ENCODE measurements around the gene CMTM7. TPM values are rescaled to one million over a fixed set of nuclear protein-coding genes. Genes with fewer than 3 reads are reported as not detected.

CMTM7 gene
- polyA plus RNA-seq (ENCODE audit: insufficient read length in 4 of 4), result 10 to 100 TPM; 39.8 to 55.5 (median 47.1) TPM

GRCh38 chr3:32391643-32392535 lies at the start of gene CMTM7:
Gene CMTM7, plus strand, starts transcription at chr3:32391853. Its CDS starts 54 bp downstream, at chr3:32391907.
- peak in 3 of 4 donors; percentile 37 to 58 (median 43) for DNase-seq (ENCODE audit: low read depth in 4 of 4, low spot score in 2 of 4)

GRCh38 chr3:32347343-32348125 lies 44.1 kb upstream of the CMTM7 start:
- no peak for DNase-seq (ENCODE audit: low read depth in 4 of 4, low spot score in 2 of 4)

- DNase-seq (ENCODE audit: low read depth in 4 of 4, low spot score in 2 of 4), result no peak
Measured at GRCh38 chr3:32349184-32349583, 42.5 kb upstream of the CMTM7 start.

- no peak for DNase-seq (ENCODE audit: low read depth in 4 of 4, low spot score in 2 of 4)
Measured at GRCh38 chr3:32352563-32352962, 39.1 kb upstream of the CMTM7 start.

GRCh38 chr3:32353351-32353750 lies 38.3 kb upstream of the CMTM7 start:
- DNase-seq (ENCODE audit: low read depth in 4 of 4, low spot score in 2 of 4), result no peak

- DNase-seq (ENCODE audit: low read depth in 4 of 4, low spot score in 2 of 4), result no peak
Measured at GRCh38 chr3:32354362-32354778, 37.3 kb upstream of the CMTM7 start.

- no peak for DNase-seq (ENCODE audit: low read depth in 4 of 4, low spot score in 2 of 4)
Measured at GRCh38 chr3:32355751-32356291, 35.8 kb upstream of the CMTM7 start.

- no peak for DNase-seq (ENCODE audit: low read depth in 4 of 4, low spot score in 2 of 4)
Measured at GRCh38 chr3:32359766-32360492, 31.7 kb upstream of the CMTM7 start.

GRCh38 chr3:32360493-32360827 lies 31.2 kb upstream of the CMTM7 start:
- DNase-seq (ENCODE audit: low read depth in 4 of 4, low spot score in 2 of 4), result no peak

- DNase-seq (ENCODE audit: low read depth in 4 of 4, low spot score in 2 of 4), result no peak
Measured at GRCh38 chr3:32366638-32367397, 24.8 kb upstream of the CMTM7 start.

GRCh38 chr3:32367442-32367841 lies 24.2 kb upstream of the CMTM7 start:
- no peak for DNase-seq (ENCODE audit: low read depth in 4 of 4, low spot score in 2 of 4)

- no peak for DNase-seq (ENCODE audit: low read depth in 4 of 4, low spot score in 2 of 4)
Measured at GRCh38 chr3:32371461-32372212, 20.0 kb upstream of the CMTM7 start.

- no peak for DNase-seq (ENCODE audit: low read depth in 4 of 4, low spot score in 2 of 4)
Measured at GRCh38 chr3:32372213-32372490, 19.5 kb upstream of the CMTM7 start.

- no peak for DNase-seq (ENCODE audit: low read depth in 4 of 4, low spot score in 2 of 4)
Measured at GRCh38 chr3:32373276-32373675, 18.4 kb upstream of the CMTM7 start.

GRCh38 chr3:32373844-32374243 lies 17.8 kb upstream of the CMTM7 start:
- no peak for DNase-seq (ENCODE audit: low read depth in 4 of 4, low spot score in 2 of 4)

- DNase-seq (ENCODE audit: low read depth in 4 of 4, low spot score in 2 of 4), result peak; percentile 50 to 79 (median 67)
Measured at GRCh38 chr3:32374788-32375595, 16.7 kb upstream of the CMTM7 start.

GRCh38 chr3:32375596-32375930 lies 16.1 kb upstream of the CMTM7 start:
- no peak for DNase-seq (ENCODE audit: low read depth in 4 of 4, low spot score in 2 of 4)

- DNase-seq (ENCODE audit: low read depth in 4 of 4, low spot score in 2 of 4), result no peak
Measured at GRCh38 chr3:32376115-32376514, 15.5 kb upstream of the CMTM7 start.
